ENCODE results near the gene ACSF3.

GRCh38 chr16:89140401-89140800 is 46.7 kb downstream of the ACSF3 start:
- TF ChIP-seq CTCF (conservative IDR thresholded peaks at IDR 0.05; ENCODE audit: low read length) (no peak), EZH2phosphoT487 (IDR thresholded peaks at IDR 0.05; ENCODE audit: borderline replicate concordance, low read depth, low read length) (no peak)
